Stimulated activated naive CD8-positive, alpha-beta T cell treated with anti-CD3 and anti-CD28 coated beads, Interleukin-15, Interleukin-2, amounts not matched to agents 100 ng/mL and 50 ng/mL, for 24 hours (primary cell): ENCODE measurements around the gene IMPDH1.

Experiments
- H3K27ac Mint-ChIP-seq: one replicate; pipeline ENCODE4 v1.8.0; 2021; ENCODE audit warnings: mild to moderate bottlenecking, mixed read lengths
- H3K27me3 Mint-ChIP-seq: one replicate; pipeline ENCODE4 v1.8.0; 2021; ENCODE audit warnings: mixed read lengths
- H3K36me3 Mint-ChIP-seq: one replicate; pipeline ENCODE4 v1.8.0; 2021; ENCODE audit warnings: low read depth, mixed read lengths
- H3K4me1 Mint-ChIP-seq: one replicate; pipeline ENCODE4 v1.8.0; 2021; ENCODE audit warnings: low read depth, mixed read lengths
- H3K4me3 Mint-ChIP-seq: one replicate; pipeline ENCODE4 v1.8.0; 2021; ENCODE audit warnings: mild to moderate bottlenecking, mixed read lengths
- H3K9me3 Mint-ChIP-seq: one replicate; pipeline ENCODE4 v1.8.0; 2021; ENCODE audit warnings: mixed read lengths

The IMPDH1 gene

DNA sequence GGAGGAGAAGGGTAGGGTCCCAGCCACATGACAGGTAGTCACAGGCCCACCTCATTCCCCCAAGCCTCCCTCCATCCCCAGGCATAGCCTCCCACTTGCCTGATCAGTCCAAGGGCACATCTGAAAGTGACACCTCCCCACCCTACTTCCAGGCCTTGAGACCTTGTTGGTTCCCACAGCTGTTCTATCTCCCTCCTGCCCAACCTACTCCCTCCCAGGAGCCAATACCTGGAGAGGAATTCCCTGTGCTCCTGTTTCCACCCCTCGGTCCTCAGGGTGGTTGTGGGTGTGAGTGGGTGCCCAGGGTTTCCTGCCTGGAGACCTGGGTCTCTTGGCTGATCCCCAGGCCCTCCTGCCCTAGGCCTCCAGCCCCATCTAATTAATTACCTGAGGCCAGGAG, 11.6 kb upstream of the IMPDH1 start:
- Mint-ChIP-seq H3K27ac (no peak overlapping the region), H3K9me3 (no peaks in the 10 kb centered on the region), H3K4me1 (no peaks in the 10 kb centered on the region), H3K4me3 (no peak overlapping the region), H3K36me3 (no peaks in the 10 kb centered on the region), H3K27me3 (no peaks in the 10 kb centered on the region)

DNA sequence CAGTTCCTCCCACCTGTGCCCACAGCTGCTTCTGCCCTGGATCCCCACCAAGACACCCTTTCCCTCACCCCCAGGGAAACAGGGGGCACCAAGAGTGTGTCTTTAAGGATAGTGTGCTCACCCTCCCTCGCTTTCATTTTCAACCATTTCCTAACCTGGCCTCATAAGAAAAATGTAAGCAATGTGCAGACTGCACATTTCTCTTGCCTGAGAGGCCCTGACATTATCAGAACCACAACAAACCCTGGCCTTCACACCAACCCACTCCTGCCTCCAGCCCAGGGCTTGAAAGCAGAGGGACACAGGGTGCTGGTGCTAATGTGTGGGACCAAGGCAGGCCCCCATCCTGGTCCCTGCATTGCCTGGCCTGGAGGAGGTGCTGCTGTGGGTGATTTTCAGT, 11.0 kb upstream of the IMPDH1 start:
- Mint-ChIP-seq H3K27me3 (no peaks in the 10 kb centered on the region), H3K4me3 (no peak overlapping the region), H3K9me3 (no peaks in the 10 kb centered on the region), H3K27ac (no peak overlapping the region), H3K36me3 (no peaks in the 10 kb centered on the region), H3K4me1 (no peaks in the 10 kb centered on the region)

DNA sequence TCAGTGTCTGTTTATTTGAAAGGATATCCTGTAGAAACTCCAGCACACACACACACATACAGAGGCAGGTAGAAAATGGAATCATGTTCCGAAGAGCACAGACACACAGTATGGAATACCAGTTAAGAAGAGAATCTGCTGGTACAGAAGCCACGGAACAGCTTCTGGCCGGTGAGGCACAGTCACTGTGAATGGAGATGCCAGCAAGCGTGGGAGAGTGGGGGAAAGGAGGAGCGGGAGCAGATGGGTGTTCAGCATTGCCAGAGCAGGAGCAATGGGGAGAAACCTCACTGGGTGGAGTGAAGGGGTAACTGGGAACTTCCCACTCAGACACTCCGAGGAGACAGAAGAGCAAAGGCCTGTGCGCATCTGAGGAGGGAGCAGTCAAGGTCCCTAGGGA, 9.5 kb upstream of the IMPDH1 start:
- Mint-ChIP-seq H3K36me3 (no peaks in the 10 kb centered on the region), H3K27me3 (no peaks in the 10 kb centered on the region), H3K9me3 (no peaks in the 10 kb centered on the region), H3K27ac (no peak overlapping the region), H3K4me1 (no peaks in the 10 kb centered on the region), H3K4me3 (no peak overlapping the region)

DNA sequence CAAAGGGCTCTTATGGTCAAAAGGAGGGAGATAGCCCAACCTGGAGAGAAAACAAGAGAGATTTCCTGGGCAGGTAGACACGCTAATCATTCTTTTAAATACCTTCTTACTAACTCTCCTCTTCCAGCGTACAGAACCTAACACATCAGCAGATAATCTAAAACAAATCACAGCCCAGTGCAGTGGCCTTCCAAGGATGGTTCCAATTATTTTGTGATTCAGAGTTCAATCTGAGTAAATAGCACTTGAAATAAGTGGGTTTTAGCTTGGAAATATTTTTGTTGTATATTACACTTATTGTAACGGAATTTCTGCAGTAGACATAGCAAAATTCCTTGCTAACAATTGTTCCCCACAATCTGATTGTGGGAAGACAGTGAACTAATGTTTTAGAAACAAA, 7.3 kb upstream of the IMPDH1 start:
- Mint-ChIP-seq H3K9me3 (no peaks in the 10 kb centered on the region), H3K27me3 (peaks cover 6% of the 10 kb centered on the region), H3K4me3 (no peak overlapping the region), H3K4me1 (no peaks in the 10 kb centered on the region), H3K36me3 (no peaks in the 10 kb centered on the region), H3K27ac (no peak overlapping the region)

DNA sequence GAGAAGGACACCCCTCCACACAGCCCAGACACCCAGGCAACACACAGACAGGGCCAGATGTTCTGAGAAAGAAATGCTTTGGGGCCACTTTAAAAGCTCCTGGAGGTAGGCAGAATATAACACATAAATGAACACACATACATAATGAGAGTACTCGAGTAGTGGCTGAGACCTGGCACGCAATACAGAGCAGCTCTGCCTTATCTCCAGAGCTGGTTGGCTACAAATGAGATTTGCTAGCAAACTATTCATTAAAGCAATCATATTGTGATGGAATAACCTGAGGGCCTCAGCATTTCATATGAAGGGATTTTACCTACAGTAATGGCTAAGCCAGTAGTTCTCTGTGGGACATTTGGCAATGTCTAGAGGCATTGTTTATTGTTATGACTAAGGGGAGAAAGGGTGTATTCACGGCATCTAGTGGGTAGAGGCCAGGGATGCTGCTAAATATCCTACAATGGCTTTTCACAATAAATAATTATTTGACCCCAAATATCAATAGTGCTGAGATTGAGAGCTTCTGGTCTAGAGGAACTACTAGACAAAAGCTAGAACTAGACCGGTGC, 5.5 kb upstream of the IMPDH1 start:
- Mint-ChIP-seq H3K36me3 (no peaks in the 10 kb centered on the region), H3K4me1 (peaks cover 3% of the 10 kb centered on the region), H3K4me3 (no peak overlapping the region), H3K9me3 (no peaks in the 10 kb centered on the region), H3K27me3 (peaks cover 8% of the 10 kb centered on the region), H3K27ac (no peak overlapping the region)

DNA sequence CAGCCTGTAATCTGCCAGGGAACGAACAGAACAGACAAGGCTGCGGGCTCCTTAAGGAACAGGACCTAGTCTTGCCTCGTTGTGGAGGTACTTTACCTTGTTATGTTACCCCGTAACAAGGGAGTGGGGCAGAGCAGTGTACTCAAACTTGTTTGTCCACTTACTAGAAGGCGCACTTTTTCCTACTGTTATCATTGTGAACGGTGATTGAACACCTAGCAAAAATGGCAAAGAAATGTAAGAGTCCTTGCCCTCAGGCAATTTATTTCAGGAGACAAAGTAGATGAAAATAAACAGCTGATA, 620 bp upstream of the IMPDH1 start:
- no peaks in the 10 kb centered on the region for H3K36me3 Mint-ChIP-seq
- no peaks in the 10 kb centered on the region for H3K9me3 Mint-ChIP-seq
- H3K4me3 Mint-ChIP-seq, result peak overlapping the region; percentile 87
- H3K27me3 Mint-ChIP-seq, result peaks cover 12% of the 10 kb centered on the region
- peaks cover 19% of the 10 kb centered on the region for H3K4me1 Mint-ChIP-seq
- H3K27ac Mint-ChIP-seq, result peak overlapping the region; percentile 16

DNA sequence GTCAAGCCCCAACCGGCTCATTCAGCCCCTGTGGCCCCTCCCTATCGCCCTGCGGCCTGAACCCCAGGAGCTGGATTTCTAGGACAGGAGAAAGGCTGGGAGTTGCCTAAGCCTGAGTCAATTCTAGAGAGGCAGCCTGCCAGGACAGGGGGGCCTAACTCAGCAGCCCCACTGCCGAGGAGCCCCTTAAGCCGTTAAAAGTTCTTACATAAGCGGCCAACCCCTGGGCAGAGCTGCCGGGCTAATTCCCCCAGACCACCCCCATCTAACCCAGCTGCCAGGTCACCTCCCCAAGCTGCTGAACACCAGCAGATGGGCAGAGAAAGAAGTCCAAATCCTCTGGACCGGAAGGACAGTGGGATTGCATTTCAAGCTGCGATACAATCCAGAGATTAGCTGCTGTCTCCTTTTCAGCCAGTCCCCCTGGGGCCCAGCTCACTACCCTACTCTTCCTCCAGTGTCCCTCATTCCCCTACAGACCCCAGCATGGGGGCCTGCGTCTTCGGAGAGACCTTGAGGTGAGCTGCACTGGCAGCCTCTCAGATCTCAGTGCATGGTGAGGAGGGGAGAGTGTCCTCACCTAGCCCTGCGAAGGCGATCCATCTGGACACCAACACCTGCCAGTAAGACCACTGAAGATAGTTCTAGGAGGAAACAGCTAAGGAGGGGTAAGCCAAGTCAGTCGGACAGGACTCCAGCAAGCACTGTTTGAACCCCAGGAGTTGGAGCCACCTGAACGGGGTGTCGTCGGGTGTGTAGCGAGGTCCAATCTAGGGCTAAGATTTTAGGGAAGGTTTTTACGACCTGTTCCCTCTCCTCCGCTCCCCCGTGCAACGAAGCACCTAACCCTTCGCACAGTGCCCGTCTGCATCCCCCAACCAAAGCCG, 830 bp downstream of the IMPDH1 start:
- H3K9me3 Mint-ChIP-seq, result no peaks in the 10 kb centered on the region
- peaks cover 30% of the 10 kb centered on the region for H3K4me1 Mint-ChIP-seq
- peak overlapping the region; percentile 31 for H3K27ac Mint-ChIP-seq

DNA sequence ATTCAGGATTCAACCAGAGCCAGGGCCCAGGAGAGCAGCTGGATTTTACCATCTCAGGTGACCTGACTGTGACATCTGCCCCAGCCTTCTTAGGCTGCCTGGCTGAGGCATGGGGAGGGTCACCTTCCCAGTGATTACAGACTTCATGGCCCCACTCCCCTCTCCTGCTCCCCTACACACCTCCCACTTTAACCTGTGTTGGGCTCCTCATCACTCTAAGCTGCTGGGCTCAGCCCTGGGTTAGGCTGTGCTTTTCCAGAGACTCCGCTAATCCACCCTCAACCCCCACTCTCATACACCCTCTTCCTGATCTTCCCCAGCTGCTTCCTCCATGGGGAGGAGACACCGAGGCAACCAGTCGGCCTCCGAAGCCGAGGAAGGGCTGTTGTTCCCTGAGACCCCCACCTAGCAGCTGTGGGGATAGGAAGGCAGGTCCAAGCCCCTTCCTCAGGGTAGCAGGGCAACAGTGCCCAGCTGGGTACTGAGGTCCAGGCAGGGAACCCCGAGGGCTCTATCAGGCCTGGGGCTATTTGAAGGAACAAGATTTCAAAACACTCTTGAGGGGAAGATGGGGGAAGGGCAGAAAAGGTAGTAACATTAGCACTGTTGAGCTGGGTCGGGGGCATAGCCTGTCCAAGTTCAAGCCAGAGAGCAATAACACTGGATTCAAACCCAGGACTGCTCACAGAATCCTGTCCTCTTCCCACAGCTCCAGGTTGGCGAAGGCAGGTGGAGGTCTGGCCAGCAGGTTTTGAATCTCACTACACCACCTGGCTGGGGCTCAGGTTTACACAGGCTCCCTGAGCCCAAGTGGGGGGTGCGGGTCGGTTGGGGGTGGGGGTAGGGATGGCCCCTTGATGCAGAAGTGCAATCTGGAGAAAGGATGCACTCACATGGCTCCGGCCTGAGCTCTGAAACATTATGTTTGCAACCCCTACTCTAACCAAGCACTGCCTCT, 1.8 kb downstream of the IMPDH1 start:
- Mint-ChIP-seq H3K4me1 (peaks cover 38% of the 10 kb centered on the region), H3K36me3 (peaks cover 7% of the 10 kb centered on the region), H3K9me3 (no peaks in the 10 kb centered on the region), H3K27me3 (peaks cover 9% of the 10 kb centered on the region), H3K4me3 (no peak overlapping the region), H3K27ac (no peak overlapping the region)

More for the DNA sequence above, 830 bp downstream of the IMPDH1 start:
- Mint-ChIP-seq H3K4me3 (peak overlapping the region; percentile 79), H3K27me3 (peaks cover 12% of the 10 kb centered on the region), H3K36me3 (peaks cover 3% of the 10 kb centered on the region)

DNA sequence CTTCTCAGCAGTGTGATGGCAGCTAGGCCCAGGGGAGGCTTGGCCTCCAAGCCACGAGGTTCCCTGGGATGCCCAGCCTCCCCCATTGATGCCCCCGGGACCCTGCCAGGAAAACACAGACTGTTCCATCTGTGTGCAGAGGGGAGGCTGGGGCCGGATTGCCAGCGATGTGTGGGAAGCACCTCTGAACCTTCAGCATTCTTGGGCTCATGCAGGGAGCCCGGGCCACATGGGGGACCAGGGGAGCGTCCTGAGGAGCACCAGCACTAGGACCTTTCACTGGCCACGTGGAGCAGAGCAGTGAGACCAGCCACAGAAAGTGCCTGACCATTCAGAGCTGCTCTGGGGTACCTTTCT, 2.6 kb downstream of the IMPDH1 start:
- H3K27ac Mint-ChIP-seq, result no peak overlapping the region
- H3K4me1 Mint-ChIP-seq, result peaks cover 45% of the 10 kb centered on the region
- H3K27me3 Mint-ChIP-seq, result peaks cover 8% of the 10 kb centered on the region
- H3K36me3 Mint-ChIP-seq, result peaks cover 15% of the 10 kb centered on the region
- H3K9me3 Mint-ChIP-seq, result no peaks in the 10 kb centered on the region
- H3K4me3 Mint-ChIP-seq, result no peak overlapping the region

DNA sequence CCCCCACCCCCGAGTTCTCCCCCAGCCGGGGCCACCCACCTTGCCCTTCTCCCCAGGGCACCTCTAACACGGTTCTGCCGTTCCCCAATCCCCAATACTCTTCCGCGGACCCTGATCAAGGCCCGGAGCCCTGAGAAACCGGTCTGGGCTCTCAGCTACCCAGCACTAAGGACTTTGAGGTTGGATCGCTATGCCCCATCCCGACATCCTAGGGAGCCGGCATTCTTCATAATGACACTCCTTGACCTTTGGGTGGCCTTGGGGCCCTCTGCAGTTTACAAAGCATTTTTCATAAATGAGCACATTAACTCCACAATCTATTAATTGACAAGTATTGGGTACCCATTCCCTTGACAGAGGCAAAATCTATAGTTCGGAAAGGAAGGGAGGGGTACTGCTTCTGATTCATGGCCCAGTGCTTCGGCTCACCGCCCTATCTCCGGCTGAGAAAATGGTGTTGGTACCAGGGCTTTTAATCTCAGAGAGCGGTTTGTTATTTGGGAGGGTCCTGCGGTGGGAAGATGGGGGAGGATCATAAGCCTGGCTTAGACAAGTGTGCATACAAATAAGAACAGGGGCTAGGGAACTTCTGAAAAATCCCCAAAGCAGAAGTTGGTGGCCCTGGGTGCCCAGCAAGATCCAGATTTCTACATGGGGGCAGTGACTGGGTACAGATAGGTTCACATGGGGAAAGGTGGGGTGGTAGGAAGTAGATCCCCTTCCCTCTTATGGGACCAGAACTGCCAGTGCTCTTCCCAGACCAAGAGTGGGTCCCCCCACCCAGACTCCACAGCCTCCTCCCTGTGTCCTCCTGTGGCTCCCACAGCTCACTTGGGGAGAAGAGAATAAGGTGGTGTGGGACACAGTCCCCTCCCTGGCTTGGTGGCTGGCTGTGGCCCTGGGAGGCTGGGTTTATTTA, 3.2 kb downstream of the IMPDH1 start:
- Mint-ChIP-seq H3K9me3 (no peaks in the 10 kb centered on the region), H3K4me3 (peak overlapping the region; percentile 60), H3K27ac (no peak overlapping the region), H3K4me1 (peaks cover 45% of the 10 kb centered on the region), H3K27me3 (peaks cover 4% of the 10 kb centered on the region), H3K36me3 (peaks cover 17% of the 10 kb centered on the region)

DNA sequence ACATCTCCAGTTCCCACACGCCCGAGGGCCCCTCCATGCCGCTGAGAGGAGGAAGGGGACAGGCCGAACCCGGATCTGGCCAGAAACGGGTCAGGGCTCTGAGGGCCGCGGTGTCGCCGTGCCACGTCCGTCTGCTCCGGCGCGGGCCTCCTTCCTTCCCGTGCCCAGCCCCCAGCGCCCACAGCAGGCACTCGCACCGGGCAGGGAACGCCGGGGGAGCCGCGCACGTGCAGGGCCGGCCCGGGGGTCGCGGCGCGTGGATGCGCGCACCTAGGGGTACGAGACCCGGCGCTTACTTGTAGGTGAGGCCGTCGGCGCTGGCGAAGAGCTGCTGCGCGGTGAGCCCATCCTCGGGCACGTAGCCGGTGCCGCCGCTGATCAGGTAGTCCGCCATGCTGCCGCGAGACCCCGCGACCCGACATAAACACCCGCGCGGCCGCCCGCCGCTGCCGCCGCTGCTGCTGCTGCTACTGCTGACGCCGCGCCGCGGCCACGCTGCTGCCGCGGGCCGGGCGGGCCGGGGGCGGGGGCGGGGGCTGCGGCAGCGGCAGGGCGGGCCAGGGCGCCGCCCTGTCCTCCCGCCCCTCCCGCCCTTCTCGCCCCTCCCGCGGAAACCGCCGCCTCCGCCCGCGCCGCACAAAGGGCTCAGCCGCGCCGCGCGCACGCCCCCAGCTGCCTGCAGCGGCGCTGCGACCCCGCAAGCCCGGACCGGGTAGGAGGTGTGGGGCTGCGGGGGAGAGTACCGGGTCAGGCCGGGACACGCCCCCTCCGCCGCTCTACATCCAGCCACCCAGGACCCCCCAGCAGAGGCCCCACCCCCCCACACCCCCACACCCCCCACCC, 4.1 kb downstream of the IMPDH1 start:
- Mint-ChIP-seq H3K27ac (no peak overlapping the region), H3K9me3 (no peaks in the 10 kb centered on the region), H3K4me1 (peaks cover 45% of the 10 kb centered on the region)

DNA sequence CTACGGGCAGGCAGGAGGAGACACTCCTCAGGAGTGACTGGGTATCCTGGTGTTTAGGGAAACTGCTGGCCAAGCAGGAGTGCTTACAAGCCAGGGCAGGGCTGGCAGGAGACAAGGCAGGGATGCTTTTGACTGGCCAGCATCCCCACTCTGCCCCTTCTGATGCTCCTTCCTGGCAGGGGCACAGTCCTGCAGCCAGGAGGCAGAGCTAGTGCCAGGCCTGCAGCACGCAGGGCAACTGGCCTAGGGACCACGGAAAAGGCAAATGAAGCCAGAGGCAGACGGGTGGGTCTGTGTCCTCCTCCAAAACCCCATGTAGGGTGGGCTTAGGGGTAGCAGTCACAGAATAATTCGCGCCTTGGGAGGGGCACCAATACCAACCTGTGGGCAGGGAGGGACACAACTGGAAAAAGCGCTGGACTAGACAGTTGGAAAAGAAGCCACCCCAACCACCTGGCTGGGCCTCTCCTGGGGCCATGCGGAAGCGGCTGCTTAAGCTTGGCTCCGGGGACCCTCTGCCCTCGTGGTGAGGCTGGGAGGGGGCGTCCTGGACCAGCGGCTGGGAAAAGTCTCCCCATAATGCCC, 4.8 kb downstream of the IMPDH1 start:
- Mint-ChIP-seq H3K27me3 (peaks cover 4% of the 10 kb centered on the region), H3K36me3 (peaks cover 30% of the 10 kb centered on the region), H3K27ac (peak overlapping the region; percentile 90), H3K4me3 (peak overlapping the region; percentile 91), H3K9me3 (no peaks in the 10 kb centered on the region), H3K4me1 (peaks cover 41% of the 10 kb centered on the region)

More for the DNA sequence above, 4.1 kb downstream of the IMPDH1 start:
- Mint-ChIP-seq H3K27me3 (peaks cover 4% of the 10 kb centered on the region), H3K36me3 (peaks cover 26% of the 10 kb centered on the region), H3K4me3 (peak overlapping the region; percentile 91)

DNA sequence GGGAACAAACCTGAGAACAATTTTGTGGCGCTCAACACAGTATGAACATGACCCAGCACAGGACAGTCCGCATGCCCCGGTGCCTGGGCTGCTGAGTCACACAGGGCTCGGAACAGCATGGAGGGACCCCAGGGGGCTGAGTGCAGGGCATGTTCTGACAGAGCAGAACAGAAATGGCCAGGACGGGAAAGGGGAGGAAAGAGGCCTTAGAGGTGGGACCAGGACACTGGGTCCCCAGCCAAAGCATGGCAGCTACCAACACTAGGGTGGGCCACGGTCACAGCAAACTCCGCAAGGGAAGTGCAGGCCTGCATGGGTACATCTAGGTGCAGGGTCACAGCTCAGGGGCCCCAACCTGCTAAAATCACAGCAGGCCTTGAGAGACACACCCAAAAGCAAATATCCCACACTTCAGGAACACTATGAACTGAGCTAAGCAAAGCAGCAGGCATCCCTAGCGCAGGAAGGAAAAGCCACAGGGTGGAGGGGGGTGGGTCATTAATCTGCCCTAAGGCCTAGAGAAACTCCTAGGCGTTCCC, 5.6 kb downstream of the IMPDH1 start:
- Mint-ChIP-seq H3K9me3 (no peaks in the 10 kb centered on the region), H3K27ac (peak overlapping the region; percentile 74), H3K4me1 (peaks cover 40% of the 10 kb centered on the region), H3K4me3 (peak overlapping the region; percentile 91), H3K36me3 (peaks cover 30% of the 10 kb centered on the region), H3K27me3 (peaks cover 4% of the 10 kb centered on the region)
